GM15510 (cell line): ENCODE measurements around the gene MGMT.

Experiments used
- POLR2A ChIP-seq: IDR thresholded peaks from 3 replicates; pipeline ENCODE4 v1.6.1; 2011; ENCODE audit warnings: borderline replicate concordance; ENCODE audit not compliant: insufficient read length; ENCODE audit errors: extremely low read depth

MGMT gene

DNA sequence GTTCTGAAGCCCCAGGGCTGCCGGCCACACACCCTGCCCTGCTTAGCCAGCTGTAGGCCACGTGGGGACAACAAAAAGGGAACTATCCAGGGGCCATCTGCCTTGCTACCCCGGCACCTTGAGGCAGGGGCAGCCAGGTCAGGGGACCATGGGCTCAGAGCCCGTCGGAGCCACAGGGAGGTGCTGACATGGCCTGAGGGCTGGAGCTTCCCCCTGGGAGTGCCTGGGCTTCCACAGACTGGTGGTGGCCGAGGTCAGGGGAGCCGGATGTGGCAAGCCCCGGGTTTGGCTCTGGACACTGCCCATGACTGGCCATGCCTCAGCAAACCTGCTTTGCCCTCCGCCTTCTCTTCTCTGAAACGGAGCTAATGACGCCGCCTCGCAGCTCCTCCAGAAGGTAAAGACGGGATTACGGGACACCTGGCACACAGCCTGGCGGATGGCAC is 318.5 kb downstream of the MGMT start:
- no peak for TF ChIP-seq POLR2A

DNA sequence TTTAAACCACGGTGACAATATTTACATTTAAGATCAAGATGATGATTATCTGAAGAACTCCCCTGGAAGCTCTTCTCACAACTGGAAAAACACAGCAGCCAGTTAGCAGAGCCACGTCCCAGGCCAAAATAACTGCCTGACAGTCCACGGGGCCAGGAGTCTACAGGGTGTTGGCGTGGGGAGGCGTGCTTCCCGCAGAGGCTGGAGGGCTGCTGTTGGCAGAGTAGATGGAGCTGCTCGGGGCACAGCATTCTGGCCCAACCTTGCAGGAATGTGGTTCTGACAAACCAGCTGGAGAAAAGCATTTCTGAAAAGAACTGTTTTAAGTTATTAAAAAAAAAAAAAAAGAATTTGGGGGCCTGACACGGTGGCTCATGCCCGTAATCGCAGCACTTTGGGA is 319.2 kb downstream of the MGMT start:
- no peak for TF ChIP-seq POLR2A

DNA sequence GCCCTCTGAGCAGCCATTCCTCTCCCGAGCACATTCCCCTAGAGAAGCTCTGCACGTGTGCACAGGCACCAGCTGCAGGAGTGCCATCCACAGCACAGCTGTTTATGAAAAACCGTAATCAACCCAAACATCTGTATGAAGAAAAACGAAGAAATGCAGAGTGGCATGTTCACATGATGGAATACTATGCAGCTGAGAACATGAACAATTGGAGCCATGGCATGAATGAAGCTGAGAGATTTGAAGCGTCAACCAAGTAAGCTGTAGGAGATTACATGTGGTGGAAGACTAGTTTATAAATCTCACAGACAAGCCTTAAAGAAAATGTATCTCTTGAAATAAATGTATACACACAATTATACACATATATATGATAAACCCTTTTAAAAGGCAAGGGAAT is 320.5 kb downstream of the MGMT start:
- TF ChIP-seq POLR2A, result no peak

GRCh38 chr10:129788215-129788614 is 321.2 kb downstream of the MGMT start:
- no peak for TF ChIP-seq POLR2A

- TF ChIP-seq POLR2A, result no peak
Observed at GRCh38 chr10:129790715-129791446, 323.8 kb downstream of the MGMT start.

DNA sequence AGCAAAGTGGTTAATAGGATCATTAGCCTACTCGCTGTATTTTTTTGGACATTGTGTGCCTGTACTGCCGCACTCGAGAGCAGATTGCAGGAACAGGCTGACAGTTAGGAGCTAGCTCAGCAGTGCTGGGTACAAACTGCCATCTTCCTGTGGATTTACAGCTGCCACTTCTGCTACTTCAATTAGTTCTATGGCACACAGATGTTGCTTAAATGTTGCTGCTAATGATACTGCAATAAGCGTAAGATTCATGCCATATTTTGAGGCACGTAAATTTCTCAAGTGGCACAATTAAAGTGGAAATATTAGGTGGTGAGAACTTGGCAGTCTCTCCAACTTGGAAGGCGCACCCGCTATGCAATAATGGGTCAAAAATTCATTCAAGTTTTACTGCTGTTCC is 325.1 kb downstream of the MGMT start:
- TF ChIP-seq POLR2A, result no peak

- no peak for TF ChIP-seq POLR2A
Observed at GRCh38 chr10:129792864-129793263, 325.8 kb downstream of the MGMT start.

GRCh38 chr10:129793479-129793878 is 326.4 kb downstream of the MGMT start:
- no peak for TF ChIP-seq POLR2A

GRCh38 chr10:129793996-129794395 is 327.0 kb downstream of the MGMT start:
- no peak for TF ChIP-seq POLR2A

- TF ChIP-seq POLR2A, result no peak
Observed at GRCh38 chr10:129796710-129797420, 329.8 kb downstream of the MGMT start.

DNA sequence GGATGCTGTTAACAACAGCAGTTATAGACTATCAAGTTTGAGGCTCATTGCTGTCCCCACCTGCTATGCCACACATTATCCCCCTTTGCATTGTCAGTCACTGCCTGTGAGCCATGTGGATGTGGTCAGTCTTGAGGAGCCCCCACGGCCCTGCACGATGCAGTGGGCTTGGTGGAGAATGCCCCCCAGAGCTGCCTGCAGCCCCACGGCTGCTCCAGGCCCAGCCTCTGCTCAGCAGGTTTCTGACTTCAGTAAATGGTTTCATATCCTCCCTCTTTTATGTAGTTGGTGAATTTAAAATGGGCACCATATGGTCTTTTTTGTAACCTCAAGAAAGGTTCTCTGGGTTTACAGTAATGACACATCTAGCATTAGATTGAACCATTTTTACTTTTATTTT is 332.9 kb downstream of the MGMT start:
- no peak for TF ChIP-seq POLR2A

GRCh38 chr10:129800796-129801340 is 333.8 kb downstream of the MGMT start:
- no peak for TF ChIP-seq POLR2A

DNA sequence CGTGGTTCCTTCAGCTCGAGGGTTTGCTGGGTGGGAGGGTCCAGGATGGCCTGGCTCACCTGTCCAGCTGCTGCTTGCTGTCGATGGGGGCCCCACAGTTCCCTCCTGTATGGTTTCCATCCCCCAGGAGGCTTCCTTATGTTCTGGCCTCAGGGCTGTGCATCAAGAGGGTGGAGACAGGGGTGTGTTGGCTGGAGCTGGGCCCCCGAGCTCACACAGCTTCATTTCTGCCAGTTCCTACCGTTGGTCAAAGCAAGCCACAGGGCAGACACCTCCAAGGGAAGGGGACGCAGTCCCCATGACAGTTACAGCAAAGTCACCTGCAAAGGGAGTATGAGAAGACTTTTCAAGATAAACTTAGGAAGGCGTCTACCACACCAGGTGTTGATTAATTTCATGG is 340.2 kb downstream of the MGMT start:
- TF ChIP-seq POLR2A, result no peak

DNA sequence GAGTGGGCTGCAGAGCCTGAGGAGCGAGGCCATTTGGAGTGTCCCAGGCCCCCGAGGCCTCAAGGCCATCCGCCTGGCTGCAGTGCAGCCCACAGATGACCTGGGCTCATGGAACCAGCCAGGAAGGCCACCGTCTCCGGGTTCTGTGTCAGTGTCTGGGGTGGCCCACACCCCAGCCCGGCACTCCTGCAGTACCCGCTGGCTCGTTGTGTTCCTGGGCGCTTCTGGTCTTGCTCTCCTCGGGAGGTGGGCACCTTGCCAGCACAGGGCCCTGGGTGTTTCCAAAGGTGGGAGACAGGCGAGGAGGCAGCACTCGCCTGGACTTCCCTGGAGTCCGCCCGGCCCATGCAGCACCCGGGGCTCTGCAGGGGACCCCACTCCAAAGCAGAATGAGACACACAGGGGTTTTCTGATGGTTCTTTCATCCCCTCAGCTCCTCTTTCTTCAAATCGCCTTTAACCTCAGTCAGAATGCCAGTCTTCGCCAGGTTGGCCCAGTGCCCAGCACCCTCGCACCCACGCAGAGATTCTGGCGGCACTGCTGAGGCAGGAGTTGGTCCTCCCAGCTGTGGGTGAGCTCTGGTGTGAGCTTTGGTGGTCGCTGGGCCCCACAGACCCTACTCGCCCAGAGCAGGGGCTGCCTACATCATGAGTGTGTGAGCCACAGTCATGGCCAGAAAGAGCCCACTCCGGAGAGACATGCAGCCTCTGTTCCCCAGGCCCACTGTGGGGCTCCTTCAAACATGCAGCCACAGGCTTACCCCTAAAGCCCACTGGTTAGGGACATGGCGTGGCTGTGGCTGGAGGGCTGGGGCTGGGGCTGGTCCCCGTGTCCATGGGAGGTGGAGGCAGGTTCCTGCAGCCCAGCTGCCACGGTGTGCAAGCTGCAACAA is 341.3 kb downstream of the MGMT start:
- TF ChIP-seq POLR2A, result no peak

GRCh38 chr10:129809431-129809830 is 342.4 kb downstream of the MGMT start:
- TF ChIP-seq POLR2A, result no peak
